HEK293T (cell line): ENCODE measurements around the gene EDN3.

Experiments
- CTCF ChIA-PET: fragments of 350-600 bp; formaldehyde crosslinking; extraction: SDS; loops from one replicate; lab custom pipeline; 2021; ENCODE audit warnings: antibody characterized with exemption, inconsistent platforms; lab: Yijun Ruan, JAX
- POLR2A ChIA-PET: fragments of 350-600 bp; formaldehyde crosslinking; extraction: SDS; loops from one replicate; lab custom pipeline; 2020; ENCODE audit warnings: antibody characterized with exemption, inconsistent platforms; lab: Yijun Ruan, JAX
- DNase-seq: peaks from one replicate; pipeline ENCODE4 v3.0.0; 2012; ENCODE audit warnings: mixed read lengths; ENCODE audit errors: extremely low spot score
- ARNT ChIP-seq: fragments of 450-650 bp; IDR thresholded peaks from 2 replicates; pipeline ENCODE4 v1.6.1; 2017; ENCODE audit warnings: mild to moderate bottlenecking
- FOXM1 ChIP-seq: fragments of 450-650 bp; IDR thresholded peaks from 2 replicates; pipeline ENCODE4 v1.6.1; 2017; ENCODE audit warnings: mild to moderate bottlenecking, borderline replicate concordance
- PKNOX1 ChIP-seq: fragments of 450-650 bp; IDR thresholded peaks from 2 replicates; pipeline ENCODE4 v1.6.1; 2016

Gene EDN3

GRCh38 chr20:59375541-59375940 lies 75.1 kb downstream of the EDN3 start:
- TF ChIP-seq FOXM1 (no peak), ARNT (no peak), PKNOX1 (no peak)
- ChIA-PET POLR2A (no interaction called here), CTCF (no interaction called here)
- DNase-seq = no peak
